ENCODE measurements around the gene SMS.

- TF ChIP-seq POLR2A (IDR thresholded peaks at IDR 0.05): no peak
- no peak for TF ChIP-seq CTCF (IDR thresholded peaks at IDR 0.05 in 8 of 11, conservative IDR thresholded peaks at IDR 0.05 in 3 of 11)
- TF ChIP-seq POLR2AphosphoS5 (IDR thresholded peaks at IDR 0.05): no peak
Measured at GRCh38 chrX:21943460-21944135, 3.1 kb downstream of the SMS start.

All from spleen (tissue), 7 donors.